Measurements from ENCODE around the gene MCAT.
"Not testable (repeated sequence)": the region's sequence is repeated elsewhere in the genome, so short reads cannot be mapped to it uniquely, and the experiment has no call there.

MCAT gene

GRCh38 chr22:43152357-43153071 is 9.3 kb upstream of the MCAT start:
- DNase-seq, result no peak

- no peak for DNase-seq
Observed at GRCh38 chr22:43152003-43152356, 8.8 kb upstream of the MCAT start.

DNA sequence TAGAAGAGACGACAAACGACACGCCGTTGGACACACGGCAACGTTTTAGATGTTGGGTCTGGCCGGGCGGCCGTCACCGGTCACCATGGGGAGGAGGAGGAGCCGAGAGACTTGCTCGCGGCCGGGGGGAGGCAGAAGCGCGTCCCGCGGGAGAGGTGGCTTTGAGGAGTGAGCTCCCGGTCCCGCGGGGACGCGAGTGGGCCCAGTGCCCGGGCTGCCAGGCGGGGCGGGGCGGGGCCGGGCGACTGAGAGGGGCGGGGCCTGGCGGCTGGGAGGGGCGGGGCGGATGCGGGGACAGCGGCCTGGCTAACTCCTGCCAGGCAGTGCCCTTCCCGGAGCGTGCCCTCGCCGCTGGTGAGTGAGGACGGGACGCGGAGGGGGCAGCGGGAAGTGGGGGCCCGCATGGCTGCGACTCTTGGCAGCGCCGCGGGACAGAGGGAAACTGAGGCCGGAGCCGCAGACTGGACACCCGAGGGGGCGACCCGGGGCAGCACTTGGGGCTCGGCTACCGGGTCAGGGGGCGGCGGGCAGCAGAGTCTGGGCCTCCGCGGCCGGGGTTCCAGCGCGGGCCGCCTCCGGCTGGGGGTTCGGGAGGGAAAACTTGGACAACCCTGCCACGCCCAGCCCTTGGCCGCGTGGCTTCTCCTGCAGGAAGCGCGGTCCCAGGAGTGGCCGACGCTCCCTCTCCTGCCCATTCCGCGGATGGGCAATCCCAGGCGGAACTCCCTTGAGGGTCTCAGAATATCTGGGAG is 8.2 kb upstream of the MCAT start, which contains the start of gene TSPO:
Gene TSPO, plus strand, starts transcription at position 309 of the 752 bp plus-strand sequence. CDS start 7,680 bp downstream, outside the sequence.
- DNase-seq, result no peak

DNA sequence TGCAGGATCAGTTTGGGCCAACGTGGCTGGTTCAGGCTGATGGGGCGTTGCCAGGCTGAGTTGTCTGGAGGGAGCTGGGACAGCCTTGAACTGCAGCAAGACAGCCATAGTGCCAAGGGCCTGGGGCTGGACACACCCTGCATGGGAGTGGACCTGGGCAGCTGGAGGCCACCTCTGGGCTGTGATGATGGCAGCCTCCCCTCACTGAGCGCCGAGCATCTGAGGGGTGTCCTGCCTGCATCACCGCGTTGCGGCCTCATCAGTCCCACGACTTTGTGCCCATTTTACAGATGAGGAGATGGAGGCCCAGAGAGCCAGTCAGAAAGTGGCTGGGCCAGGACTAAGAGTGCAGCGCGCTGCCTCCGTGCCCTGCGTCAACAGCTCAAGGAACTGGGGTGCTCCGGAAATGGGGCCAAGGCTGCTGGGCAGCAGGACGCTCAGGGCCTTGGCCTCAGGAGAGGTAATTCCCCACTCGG is 7.6 kb upstream of the MCAT start:
- DNase-seq, result no peak

DNA sequence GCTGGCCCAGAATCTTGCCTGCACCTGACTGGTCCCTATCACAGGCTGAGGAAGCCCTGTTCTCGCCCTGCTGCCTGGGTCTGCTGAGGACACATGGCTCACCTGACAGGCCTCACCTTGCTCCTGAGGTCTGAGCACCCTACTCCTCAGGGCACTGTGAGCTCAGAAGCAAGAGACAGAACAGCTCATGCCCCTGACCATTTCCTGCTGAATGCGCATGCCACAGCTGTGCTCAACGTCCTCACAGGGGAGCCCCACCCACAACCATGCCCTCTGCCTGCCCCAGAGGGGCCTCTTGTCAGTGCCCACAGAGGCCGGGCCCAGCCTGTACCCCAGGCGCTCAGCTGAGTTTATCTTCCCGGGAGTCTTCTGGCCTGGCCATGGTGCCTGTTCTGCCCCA is 5.4 kb upstream of the MCAT start:
- no peak for DNase-seq

- no peak for DNase-seq
Observed at GRCh38 chr22:43147821-43148220, 4.6 kb upstream of the MCAT start.

- DNase-seq, result not testable (repeated sequence)
Observed at GRCh38 chr22:43146332-43146731, 3.1 kb upstream of the MCAT start.

GRCh38 chr22:43145371-43145770 is 2.2 kb upstream of the MCAT start:
- DNase-seq, result not testable (repeated sequence)

GRCh38 chr22:43144949-43145348 is 1.8 kb upstream of the MCAT start:
- no peak for DNase-seq

DNA sequence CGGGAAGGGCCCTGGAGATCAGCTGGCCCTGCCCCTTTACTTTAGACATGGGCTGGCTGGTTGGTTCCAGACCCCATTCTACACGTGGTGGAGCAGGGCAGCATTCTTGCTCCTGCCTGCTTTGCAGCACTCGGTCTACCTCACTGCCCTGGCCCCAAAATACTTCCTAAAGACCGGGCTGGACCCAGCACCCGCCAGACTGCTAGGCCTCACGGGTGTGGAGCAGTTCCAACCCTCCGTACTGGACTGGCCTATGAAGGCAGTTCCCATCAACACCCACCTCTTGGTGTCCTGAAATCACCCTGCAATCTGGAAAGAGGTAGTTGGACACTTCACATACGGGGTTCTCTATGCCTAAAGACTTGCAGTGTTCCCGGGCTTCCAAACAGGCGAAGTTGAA is 6.4 kb downstream of the MCAT start:
- DNase-seq, result no peak

DNA sequence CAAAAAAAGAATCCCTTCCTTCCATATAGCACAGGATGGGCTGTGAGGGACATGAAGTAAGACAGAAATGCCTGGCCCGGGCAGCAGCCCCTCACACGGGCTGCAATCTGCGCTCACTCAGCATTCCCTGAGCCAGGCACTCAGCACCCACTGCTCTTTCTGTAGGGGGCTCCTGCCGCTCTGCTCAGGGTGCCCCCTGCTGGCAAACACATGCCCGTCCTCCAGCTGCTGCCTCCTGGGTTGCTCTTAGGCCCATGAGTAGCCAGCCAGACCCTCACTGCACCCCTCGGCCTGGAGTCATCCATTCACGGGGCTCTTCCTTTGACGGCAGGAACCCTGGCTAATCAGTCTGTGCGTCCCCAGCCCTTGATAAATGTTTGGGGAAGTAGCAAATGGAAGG is 6.9 kb downstream of the MCAT start:
- no peak for DNase-seq

- no peak for DNase-seq
Observed at GRCh38 chr22:43135565-43135964, 7.6 kb downstream of the MCAT start.

DNA sequence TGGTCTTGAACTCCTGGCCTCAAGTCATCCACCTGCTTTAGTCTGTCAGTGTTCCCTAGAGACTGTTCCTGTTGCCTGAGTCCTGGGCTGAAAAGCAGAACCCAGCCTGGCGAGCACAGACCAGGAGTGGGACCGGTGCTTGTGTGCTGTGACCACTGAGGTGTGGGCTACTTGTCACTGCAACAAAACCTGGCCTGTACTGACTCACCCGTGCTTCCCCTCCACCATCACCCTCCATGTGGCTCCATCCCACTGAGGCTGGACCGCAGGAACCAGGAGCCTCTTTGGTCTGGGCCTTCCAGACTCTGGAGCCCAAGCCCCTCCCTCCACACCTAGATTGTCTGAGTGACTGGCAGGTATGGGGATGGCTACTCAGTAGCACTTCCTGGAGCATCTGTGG is 8.6 kb downstream of the MCAT start:
- no peak for DNase-seq

- DNase-seq, result no peak
Observed at GRCh38 chr22:43133401-43133800, 9.8 kb downstream of the MCAT start.

GRCh38 chr22:43131773-43132501 is 11.3 kb downstream of the MCAT start:
- DNase-seq, result no peak

DNA sequence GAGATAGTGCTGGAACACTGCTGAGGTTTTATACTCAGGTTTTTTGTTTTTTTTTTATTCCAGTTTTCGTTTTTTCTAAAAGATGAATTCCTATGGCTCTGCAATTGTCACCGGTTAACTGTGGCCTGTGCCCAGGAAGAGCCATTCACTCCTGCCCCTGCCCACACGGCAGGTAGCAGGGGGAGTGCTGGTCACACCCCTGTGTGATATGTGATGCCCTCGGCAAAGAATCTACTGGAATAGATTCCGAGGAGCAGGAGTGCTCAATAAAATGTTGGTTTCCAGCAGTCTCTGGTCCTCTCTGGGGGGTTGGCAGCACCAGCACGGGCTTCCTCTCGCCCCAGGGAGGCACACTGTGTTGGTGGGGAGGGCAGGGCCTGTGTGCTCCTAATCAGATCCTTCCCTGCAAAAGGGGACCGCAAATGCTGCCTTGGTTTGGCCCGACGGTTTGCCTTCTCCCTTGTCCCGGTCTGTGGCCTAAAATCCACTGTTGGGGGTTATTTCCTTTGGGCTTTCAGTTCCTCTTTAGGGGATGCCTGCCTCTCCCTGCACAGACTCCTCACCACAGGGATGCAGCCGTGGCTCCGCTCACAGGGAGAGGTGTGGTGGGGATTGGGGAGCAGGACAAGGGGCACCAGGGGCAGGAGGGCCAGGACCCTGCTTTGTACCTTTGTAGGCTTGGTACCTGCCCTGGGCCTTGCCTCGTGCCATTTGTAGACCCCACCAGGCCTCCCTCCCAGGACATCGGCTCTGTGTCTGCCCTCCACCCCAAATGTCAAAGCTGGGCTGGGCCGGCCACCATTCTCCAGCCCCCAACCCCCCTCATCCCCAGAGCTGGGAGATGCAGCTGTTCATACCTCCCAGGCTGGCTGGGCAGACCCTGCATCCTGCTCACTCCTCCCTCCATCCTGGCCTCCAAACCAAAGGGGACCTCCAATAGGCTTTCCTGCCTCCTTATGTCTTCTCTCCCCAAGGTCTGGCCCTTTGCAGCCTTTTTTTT is 13.5 kb downstream of the MCAT start:
- no peak for DNase-seq

DNA sequence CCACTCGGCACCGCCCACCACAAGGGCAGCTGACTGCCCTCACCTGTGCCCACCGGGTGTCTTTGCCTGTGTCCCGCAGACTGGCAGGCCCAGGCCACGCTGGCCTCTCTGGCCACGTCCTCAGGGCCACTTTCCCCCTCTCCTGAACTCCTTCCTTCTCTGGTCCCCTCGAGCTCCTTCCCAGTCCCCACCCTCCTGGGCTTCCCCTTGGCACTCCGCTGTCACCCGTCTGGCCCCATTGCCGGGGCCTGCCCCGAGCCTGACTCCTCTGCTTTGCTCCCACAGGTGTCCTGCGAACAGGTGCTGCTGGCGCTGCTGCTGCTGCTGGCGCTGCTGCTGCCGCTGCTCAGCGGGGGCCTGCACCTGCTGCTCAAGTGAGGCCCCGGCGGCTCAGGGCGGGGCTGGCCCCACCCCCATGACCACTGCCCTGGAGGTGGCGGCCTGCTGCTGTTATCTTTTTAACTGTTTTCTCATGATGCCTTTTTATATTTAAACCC is 14.2 kb downstream of the MCAT start:
- no peak for DNase-seq

DNA sequence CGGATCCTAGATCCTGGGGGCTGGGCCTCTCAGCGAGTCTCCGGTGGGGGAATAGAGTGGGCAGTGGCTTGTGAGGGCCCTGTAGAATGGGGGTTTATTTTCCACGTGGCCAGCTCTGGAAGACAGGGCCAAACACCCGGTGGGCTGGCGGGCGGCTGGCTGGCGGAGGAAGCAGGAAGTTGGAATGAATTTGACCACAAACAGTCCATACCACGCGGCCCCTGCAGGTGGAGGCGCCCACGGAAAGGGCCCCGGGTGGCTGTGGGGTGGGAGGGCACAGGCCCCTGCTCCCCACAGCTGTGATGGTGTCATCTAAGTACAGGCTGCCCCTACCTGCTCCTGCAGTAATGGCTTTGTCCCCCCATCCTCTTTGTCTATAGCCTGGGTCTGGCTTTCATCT is 15.1 kb downstream of the MCAT start:
- DNase-seq, result no peak

GRCh38 chr22:43127166-43127908 is 15.9 kb downstream of the MCAT start:
- DNase-seq, result no peak

GRCh38 chr22:43126501-43127165 is 16.6 kb downstream of the MCAT start:
- no peak for DNase-seq

DNA sequence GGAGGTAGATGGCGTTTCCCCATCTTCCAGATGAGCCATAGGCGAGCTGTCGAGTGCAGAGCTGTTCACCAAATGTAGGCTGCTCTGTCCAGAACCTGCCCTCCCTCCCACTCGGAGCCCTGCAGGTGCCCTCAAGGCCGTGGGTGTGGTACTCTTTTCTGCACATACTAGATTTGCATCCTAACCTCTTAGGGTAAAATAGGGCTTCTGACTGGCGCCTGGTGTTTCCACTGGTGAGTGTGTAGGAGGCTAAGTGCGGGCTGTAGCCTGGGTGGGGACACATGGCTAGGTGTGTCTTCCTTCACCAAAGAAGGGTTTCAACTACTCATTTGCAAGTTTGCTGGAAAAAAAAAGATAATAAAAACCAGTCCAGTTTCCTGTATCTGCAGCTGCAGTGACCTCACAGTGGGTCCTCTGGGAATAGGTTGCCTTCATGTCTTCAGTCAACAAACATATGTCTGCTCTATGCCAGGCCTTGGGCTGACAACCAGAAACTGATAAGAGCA is 24.2 kb downstream of the MCAT start:
- no peak for DNase-seq

Data from NCI-H1048 (cell line).